ENCODE data around the gene CSHL1.
"Not testable (repeated sequence)": the region's sequence is repeated elsewhere in the genome, so short reads cannot be mapped to it uniquely, and the experiment has no call there.

GRCh38 chr17:63896524-63897354 lies 14.3 kb downstream of the CSHL1 start, which contains the start of gene CSH1:
- TF ChIP-seq, protein P1, sequence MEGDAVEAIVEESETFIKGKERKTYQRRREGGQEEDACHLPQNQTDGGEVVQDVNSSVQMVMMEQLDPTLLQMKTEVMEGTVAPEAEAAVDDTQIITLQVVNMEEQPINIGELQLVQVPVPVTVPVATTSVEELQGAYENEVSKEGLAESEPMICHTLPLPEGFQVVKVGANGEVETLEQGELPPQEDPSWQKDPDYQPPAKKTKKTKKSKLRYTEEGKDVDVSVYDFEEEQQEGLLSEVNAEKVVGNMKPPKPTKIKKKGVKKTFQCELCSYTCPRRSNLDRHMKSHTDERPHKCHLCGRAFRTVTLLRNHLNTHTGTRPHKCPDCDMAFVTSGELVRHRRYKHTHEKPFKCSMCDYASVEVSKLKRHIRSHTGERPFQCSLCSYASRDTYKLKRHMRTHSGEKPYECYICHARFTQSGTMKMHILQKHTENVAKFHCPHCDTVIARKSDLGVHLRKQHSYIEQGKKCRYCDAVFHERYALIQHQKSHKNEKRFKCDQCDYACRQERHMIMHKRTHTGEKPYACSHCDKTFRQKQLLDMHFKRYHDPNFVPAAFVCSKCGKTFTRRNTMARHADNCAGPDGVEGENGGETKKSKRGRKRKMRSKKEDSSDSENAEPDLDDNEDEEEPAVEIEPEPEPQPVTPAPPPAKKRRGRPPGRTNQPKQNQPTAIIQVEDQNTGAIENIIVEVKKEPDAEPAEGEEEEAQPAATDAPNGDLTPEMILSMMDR (conservative IDR thresholded peaks at IDR 0.05; ENCODE audit: low read depth in 2 of 2), result peak in 1 of 2 experiments; percentile 6; a peak in 1 of 4 replicates
- TF ChIP-seq EZH2 (IDR thresholded peaks at IDR 0.05; ENCODE audit: low read depth, unreplicated experiment); CREB1 (CRISPR knock-in tag; IDR thresholded peaks at IDR 0.05; ENCODE audit: low read depth); ZNF331 (CRISPR knock-in tag; IDR thresholded peaks at IDR 0.05; ENCODE audit: low read depth); JUNB (IDR thresholded peaks at IDR 0.05; ENCODE audit: unreplicated experiment): not testable (repeated sequence)
